H7 (cell line): ENCODE data around the gene CASZ1. TPM values are rescaled to one million over a fixed set of nuclear protein-coding genes. Genes with fewer than 3 reads are reported as not detected.
A peak's percentile ranks its signal among the peaks of the same experiment; 100 is the strongest.

Source experiments
- DNase-seq: peaks from one replicate; pipeline ENCODE4 v3.0.0; 2012
- H3K27me3 ChIP-seq: 2 replicates; pipeline ENCODE4 v1.6.0; 2011; ENCODE audit warnings: mild to moderate bottlenecking, low read length; ENCODE audit not compliant: control insufficient read depth, insufficient read depth
- H3K36me3 ChIP-seq: replicated peaks from 2 replicates; pipeline ENCODE4 v1.5.1; 2011; ENCODE audit warnings: low read length; ENCODE audit not compliant: control insufficient read depth, insufficient read depth
- H3K4me3 ChIP-seq: 2 replicates; pipeline ENCODE4 v1.5.1; 2011; ENCODE audit warnings: low read depth, mild to moderate bottlenecking, control low read depth, low read length, moderate library complexity; ENCODE audit not compliant: insufficient read depth
- total RNA-seq: library from RNA; depleted of rRNA; stranded (reverse); fragments of >200 nt; shearing (Covaris generic); gene quantifications from 2 replicates; pipeline ENCODE4 v1.2.3, GENCODE V29; 2014

Gene CASZ1
- total RNA-seq, 1 experiment from 2014 or later: 5.0 TPM

GRCh38 chr1:10610901-10611600 is 185.4 kb downstream of the CASZ1 start:
- Histone ChIP-seq H3K4me3 (no peak overlapping the region), H3K27me3 (no peaks in the 10 kb centered on the region), H3K36me3 (no peaks in the 10 kb centered on the region; the same call in 1 of the 2 replicates)
- DNase-seq: no peak

- H3K36me3 ChIP-seq: no peaks in the 10 kb centered on the region; the same call in 1 of the 2 replicates
- no peak overlapping the region for H3K4me3 ChIP-seq
- no peak for DNase-seq
- no peaks in the 10 kb centered on the region for H3K27me3 ChIP-seq
Measured at GRCh38 chr1:10608690-10609089, 187.8 kb downstream of the CASZ1 start.

- Histone ChIP-seq H3K36me3 (no peaks in the 10 kb centered on the region), H3K27me3 (no peaks in the 10 kb centered on the region), H3K4me3 (no peak overlapping the region)
- DNase-seq: no peak
Measured at GRCh38 chr1:10607228-10607627, 189.2 kb downstream of the CASZ1 start.

GRCh38 chr1:10606064-10606463 is 190.4 kb downstream of the CASZ1 start:
- Histone ChIP-seq H3K36me3 (no peaks in the 10 kb centered on the region; the same call in 1 of the 2 replicates), H3K27me3 (no peaks in the 10 kb centered on the region), H3K4me3 (no peak overlapping the region)
- peak; percentile 50 for DNase-seq

GRCh38 chr1:10604966-10605365 is 191.5 kb downstream of the CASZ1 start:
- Histone ChIP-seq H3K27me3 (no peaks in the 10 kb centered on the region), H3K4me3 (no peak overlapping the region), H3K36me3 (no peaks in the 10 kb centered on the region; the same call in 1 of the 2 replicates)
- peak; percentile 24 for DNase-seq

- H3K4me3 ChIP-seq: no peak overlapping the region
- DNase-seq: no peak
- peaks cover 2% of the 10 kb centered on the region for H3K36me3 ChIP-seq
- no peaks in the 10 kb centered on the region for H3K27me3 ChIP-seq
Measured at GRCh38 chr1:10602936-10603335, 193.5 kb downstream of the CASZ1 start.

GRCh38 chr1:10601342-10602070 is 194.9 kb downstream of the CASZ1 start:
- Histone ChIP-seq H3K27me3 (no peaks in the 10 kb centered on the region), H3K36me3 (peaks cover 2% of the 10 kb centered on the region), H3K4me3 (no peak overlapping the region)
- DNase-seq: no peak

- peaks cover 2% of the 10 kb centered on the region for H3K36me3 ChIP-seq
- H3K4me3 ChIP-seq: no peak overlapping the region
- H3K27me3 ChIP-seq: no peaks in the 10 kb centered on the region
- no peak for DNase-seq
Measured at GRCh38 chr1:10599194-10599861, 197.1 kb downstream of the CASZ1 start.

- Histone ChIP-seq H3K4me3 (no peak overlapping the region), H3K36me3 (peaks cover 2% of the 10 kb centered on the region), H3K27me3 (no peaks in the 10 kb centered on the region)
- peak; percentile 25 for DNase-seq
Measured at GRCh38 chr1:10598389-10598702, 198.1 kb downstream of the CASZ1 start.

- H3K36me3 ChIP-seq: peaks cover 2% of the 10 kb centered on the region
- H3K27me3 ChIP-seq: no peaks in the 10 kb centered on the region
- no peak for DNase-seq
- no peak overlapping the region for H3K4me3 ChIP-seq
Measured at GRCh38 chr1:10597492-10598388, 198.7 kb downstream of the CASZ1 start.

GRCh38 chr1:10596780-10597179 is 199.7 kb downstream of the CASZ1 start:
- H3K4me3 ChIP-seq: no peak overlapping the region
- H3K36me3 ChIP-seq: peaks cover 2% of the 10 kb centered on the region
- no peak for DNase-seq

GRCh38 chr1:10594595-10595223 is 201.7 kb downstream of the CASZ1 start:
- Histone ChIP-seq H3K27me3 (no peaks in the 10 kb centered on the region), H3K36me3 (peaks cover 2% of the 10 kb centered on the region), H3K4me3 (no peak overlapping the region)
- DNase-seq: peak; percentile 51

More at GRCh38 chr1:10596780-10597179, 199.7 kb downstream of the CASZ1 start:
- no peaks in the 10 kb centered on the region for H3K27me3 ChIP-seq

GRCh38 chr1:10593750-10594149 is 202.7 kb downstream of the CASZ1 start:
- no peaks in the 10 kb centered on the region for H3K27me3 ChIP-seq
- H3K36me3 ChIP-seq: no peaks in the 10 kb centered on the region
- H3K4me3 ChIP-seq: no peak overlapping the region
- DNase-seq: no peak

- Histone ChIP-seq H3K36me3 (no peaks in the 10 kb centered on the region), H3K27me3 (no peaks in the 10 kb centered on the region), H3K4me3 (no peak overlapping the region)
- no peak for DNase-seq
Measured at GRCh38 chr1:10592373-10592772, 204.1 kb downstream of the CASZ1 start.
